Fibroblast of lung (primary cell): ENCODE data around the gene NUP205. TPM values are rescaled to one million over a fixed set of nuclear protein-coding genes. Genes with fewer than 3 reads are reported as not detected.

ENCODE experiments used
- DNase-seq, 2 donors: peaks; one replicate each; pipeline versions ENCODE4 v3.0.0 to v3.0.0-alpha.2; 2010; ENCODE audit warnings: low read depth in 2 of 2
- H2AFZ ChIP-seq: 2 replicates; pipeline ENCODE4 v1.5.1; 2012; ENCODE audit warnings: low read length, control low read depth, inconsistent platforms
- H3K27ac ChIP-seq: 2 replicates; pipeline ENCODE4 v1.5.1; 2011; ENCODE audit warnings: low read length, control low read depth; ENCODE audit not compliant: insufficient read depth
- H3K27me3 ChIP-seq: 2 replicates; pipeline ENCODE4 v1.5.1; 2011; ENCODE audit warnings: mild to moderate bottlenecking, low read length; ENCODE audit not compliant: control insufficient read depth, insufficient read depth
- H3K36me3 ChIP-seq: 2 replicates; pipeline ENCODE4 v1.5.1; 2011; ENCODE audit warnings: low read length; ENCODE audit not compliant: control insufficient read depth, insufficient read depth
- H3K4me1 ChIP-seq: 2 replicates; pipeline ENCODE4 v1.5.1; 2011; ENCODE audit warnings: low read length; ENCODE audit not compliant: control insufficient read depth, insufficient read depth; ENCODE audit errors: extremely low read depth
- H3K4me2 ChIP-seq: 2 replicates; pipeline ENCODE4 v1.5.1; 2011; ENCODE audit warnings: low read length, control low read depth; ENCODE audit not compliant: insufficient read depth; ENCODE audit errors: extremely low read depth
- H3K4me3 ChIP-seq, 4 experiments: fragments of 200-600 bp in 1 of 4; sonication (generic) in 1 of 4; replicated peaks in 1 of 4; 2 replicates each; pipeline ENCODE4 v1.5.1; 2011 to 2016; ENCODE audit warnings: low read length in 4 of 4, low read depth in 3 of 4, mild to moderate bottlenecking in 3 of 4, control low read depth in 2 of 4, inconsistent platforms in 1 of 4, mixed read lengths in 1 of 4; ENCODE audit not compliant: insufficient read depth in 1 of 4; ENCODE audit errors: control extremely low read depth in 1 of 4
- H3K79me2 ChIP-seq: 2 replicates; pipeline ENCODE4 v1.5.1; 2012; ENCODE audit warnings: mild to moderate bottlenecking, low read length, inconsistent platforms; ENCODE audit not compliant: control insufficient read depth, insufficient read depth
- H3K9ac ChIP-seq: 2 replicates; pipeline ENCODE4 v1.5.1; 2011; ENCODE audit warnings: mild to moderate bottlenecking, low read length, control low read depth; ENCODE audit not compliant: insufficient read depth
- H3K9me3 ChIP-seq: 2 replicates; pipeline ENCODE4 v1.5.1; 2012; ENCODE audit warnings: low read depth, low read length; ENCODE audit not compliant: control insufficient read depth, insufficient read depth
- H4K20me1 ChIP-seq: 2 replicates; pipeline ENCODE4 v1.5.1; 2011; ENCODE audit warnings: low read length; ENCODE audit not compliant: control insufficient read depth, insufficient read depth; ENCODE audit errors: extremely low read depth
- EZH2 ChIP-seq: IDR thresholded peaks from 2 replicates; pipeline ENCODE4 v1.5.1; 2012; ENCODE audit warnings: low read length, control low read depth, mild to moderate bottlenecking; ENCODE audit errors: missing control alignments
- polyA plus RNA-seq, 2 donors: library from polyadenylated mRNA; depleted of rRNA in 1 of 2; stranded (reverse) in 1 of 2; unstranded in 1 of 2; fragments of >200 nt; gene quantifications; 2 replicates each; pipeline ENCODE4 v1.2.1, GENCODE V29; 2011 to 2012; ENCODE audit warnings: missing spikeins in 1 of 2
- total RNA-seq: library from RNA; depleted of rRNA; stranded (reverse); fragments of >200 nt; gene quantifications from 2 replicates; pipeline ENCODE4 v1.2.1, GENCODE V29; 2014
- TF ChIP-seq, protein P1 (sequence below), 2 donors: IDR thresholded peaks in 1 of 2; conservative IDR thresholded peaks in 1 of 2; 1 replicate in 1 of 2; 2 replicates in 1 of 2; pipeline ENCODE4 v1.5.1; 2011 to 2012; ENCODE audit warnings: low read length in 2 of 2, control low read depth in 1 of 2, inconsistent platforms in 1 of 2, low read depth in 1 of 2, mild to moderate bottlenecking in 1 of 2

The NUP205 gene
- total and polyA plus RNA-seq, 2 donors (not counting 1 experiment from before 2014, with no cell fraction given): 28.1 to 36.7 TPM

DNA sequence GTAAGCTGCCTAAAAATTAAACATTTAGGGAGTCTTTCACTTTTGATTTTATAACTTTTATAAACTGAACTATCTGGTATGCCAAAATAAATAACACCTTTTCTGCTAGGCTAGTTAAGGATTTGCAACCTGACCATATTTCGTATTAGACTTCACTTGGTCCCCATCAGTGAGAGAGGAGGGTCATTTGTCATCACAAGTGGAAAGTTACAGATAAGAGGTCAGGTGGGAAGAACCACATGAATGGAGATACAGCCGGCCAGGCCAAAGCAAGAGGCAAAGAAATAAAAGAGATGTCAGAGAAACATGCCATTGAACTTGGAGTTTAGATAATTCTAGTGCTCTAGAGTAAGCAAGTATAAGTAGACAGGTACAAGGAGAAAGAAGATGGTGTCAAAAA, 60.1 kb downstream of the NUP205 start:
- Histone ChIP-seq H3K27me3 (no peaks in the 10 kb centered on the region), H4K20me1 (no peaks in the 10 kb centered on the region), H2AFZ (no peak overlapping the region), H3K4me2 (no peak overlapping the region), H3K4me3 (no peak overlapping the region), H3K9me3 (no peaks in the 10 kb centered on the region), H3K27ac (no peak overlapping the region), H3K9ac (no peak overlapping the region), H3K36me3 (peaks cover 5% of the 10 kb centered on the region), H3K79me2 (no peaks in the 10 kb centered on the region), H3K4me1 (peaks cover 2% of the 10 kb centered on the region)
- no peak for DNase-seq
- no peak for TF ChIP-seq EZH2
- TF ChIP-seq, protein P1, sequence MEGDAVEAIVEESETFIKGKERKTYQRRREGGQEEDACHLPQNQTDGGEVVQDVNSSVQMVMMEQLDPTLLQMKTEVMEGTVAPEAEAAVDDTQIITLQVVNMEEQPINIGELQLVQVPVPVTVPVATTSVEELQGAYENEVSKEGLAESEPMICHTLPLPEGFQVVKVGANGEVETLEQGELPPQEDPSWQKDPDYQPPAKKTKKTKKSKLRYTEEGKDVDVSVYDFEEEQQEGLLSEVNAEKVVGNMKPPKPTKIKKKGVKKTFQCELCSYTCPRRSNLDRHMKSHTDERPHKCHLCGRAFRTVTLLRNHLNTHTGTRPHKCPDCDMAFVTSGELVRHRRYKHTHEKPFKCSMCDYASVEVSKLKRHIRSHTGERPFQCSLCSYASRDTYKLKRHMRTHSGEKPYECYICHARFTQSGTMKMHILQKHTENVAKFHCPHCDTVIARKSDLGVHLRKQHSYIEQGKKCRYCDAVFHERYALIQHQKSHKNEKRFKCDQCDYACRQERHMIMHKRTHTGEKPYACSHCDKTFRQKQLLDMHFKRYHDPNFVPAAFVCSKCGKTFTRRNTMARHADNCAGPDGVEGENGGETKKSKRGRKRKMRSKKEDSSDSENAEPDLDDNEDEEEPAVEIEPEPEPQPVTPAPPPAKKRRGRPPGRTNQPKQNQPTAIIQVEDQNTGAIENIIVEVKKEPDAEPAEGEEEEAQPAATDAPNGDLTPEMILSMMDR (conservative IDR thresholded peaks at IDR 0.05 in 1 of 2, IDR thresholded peaks at IDR 0.05 in 1 of 2; ENCODE audit: low read depth in 1 of 2, low read length in 2 of 2): no peak

DNA sequence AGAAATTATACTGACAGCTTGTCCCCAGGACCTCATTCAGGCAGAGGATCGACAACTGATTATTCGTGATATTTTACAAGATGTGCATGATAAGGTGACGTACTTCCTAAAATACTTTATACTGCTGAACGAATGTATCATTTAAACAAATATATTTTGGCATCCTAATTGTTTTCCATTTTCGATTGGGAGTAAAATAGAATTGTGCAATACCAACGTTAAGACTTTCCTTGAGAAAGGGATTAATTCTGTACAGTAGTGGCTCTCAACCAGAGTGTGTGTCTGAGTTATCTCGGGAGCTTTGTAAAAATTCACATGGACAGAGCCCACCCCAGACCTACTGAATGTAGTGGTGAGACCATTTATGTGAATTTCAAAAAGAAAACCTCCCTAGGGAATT, 60.8 kb downstream of the NUP205 start:
- H3K4me1 ChIP-seq: peaks cover 2% of the 10 kb centered on the region
- no peak overlapping the region for H2AFZ ChIP-seq
- TF ChIP-seq, protein P1 (conservative IDR thresholded peaks at IDR 0.05 in 1 of 2, IDR thresholded peaks at IDR 0.05 in 1 of 2; ENCODE audit: low read depth in 1 of 2, low read length in 2 of 2): no peak
- no peak for TF ChIP-seq EZH2
- no peaks in the 10 kb centered on the region for H3K27me3 ChIP-seq
- no peaks in the 10 kb centered on the region for H3K79me2 ChIP-seq
- H3K4me2 ChIP-seq: no peak overlapping the region
- H3K27ac ChIP-seq: no peak overlapping the region
- no peak overlapping the region for H3K4me3 ChIP-seq
- peaks cover 5% of the 10 kb centered on the region for H3K36me3 ChIP-seq
- H3K9ac ChIP-seq: no peak overlapping the region
- DNase-seq: no peak
- H3K9me3 ChIP-seq: no peaks in the 10 kb centered on the region
- no peaks in the 10 kb centered on the region for H4K20me1 ChIP-seq

DNA sequence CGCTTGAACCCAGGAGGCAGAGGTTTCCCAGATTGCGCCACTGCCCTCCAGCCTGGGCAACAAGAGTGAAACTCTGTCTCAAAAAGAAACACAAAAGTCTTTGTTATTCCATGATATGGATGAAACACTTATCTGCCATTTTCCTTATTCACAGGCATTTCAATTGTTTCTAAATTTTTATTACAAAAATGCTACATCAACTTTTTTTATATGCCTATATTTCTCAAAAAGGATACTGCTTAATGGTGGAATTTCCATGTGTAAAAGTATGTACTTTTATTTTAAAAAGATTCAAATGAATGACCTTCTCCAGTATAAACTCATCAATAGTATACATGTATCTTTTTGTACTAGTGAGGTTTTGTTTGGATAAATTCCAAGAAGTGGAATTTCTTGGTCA, 62.7 kb downstream of the NUP205 start:
- no peak overlapping the region for H3K27ac ChIP-seq
- TF ChIP-seq, protein P1 (conservative IDR thresholded peaks at IDR 0.05 in 1 of 2, IDR thresholded peaks at IDR 0.05 in 1 of 2; ENCODE audit: low read depth in 1 of 2, low read length in 2 of 2): no peak
- TF ChIP-seq EZH2: no peak

More for the DNA sequence above, 62.7 kb downstream of the NUP205 start:
- peaks cover 2% of the 10 kb centered on the region for H3K4me1 ChIP-seq
- no peak overlapping the region for H3K9ac ChIP-seq
- H4K20me1 ChIP-seq: no peaks in the 10 kb centered on the region
- no peak overlapping the region for H3K4me3 ChIP-seq
- H3K36me3 ChIP-seq: peaks cover 5% of the 10 kb centered on the region
- no peaks in the 10 kb centered on the region for H3K79me2 ChIP-seq
- no peak overlapping the region for H3K4me2 ChIP-seq
- no peak for DNase-seq
- H2AFZ ChIP-seq: no peak overlapping the region
- no peaks in the 10 kb centered on the region for H3K27me3 ChIP-seq
- no peaks in the 10 kb centered on the region for H3K9me3 ChIP-seq
